Activated CD4-positive, alpha-beta T cell treated with anti-CD3 and anti-CD28 coated beads, Interleukin-2, amount 10 ng/mL, durations not matched to agents 7 days and 5 days (primary cell): ENCODE data around the gene CCDC192. TPM values are rescaled to one million over a fixed set of nuclear protein-coding genes. Genes with fewer than 3 reads are reported as not detected.

ENCODE experiments used
- CTCF ChIA-PET: fragments of 350-600 bp; sonication (Branson Sonifier 250); formaldehyde crosslinking; loops from one replicate; lab custom pipeline; 2021; ENCODE audit warnings: antibody characterized with exemption; lab: Charles Lee
- POLR2A ChIA-PET: fragments of 350-600 bp; sonication (Branson Sonifier 250); formaldehyde crosslinking; loops from one replicate; lab custom pipeline; 2021; ENCODE audit warnings: antibody characterized with exemption; lab: Charles Lee
- DNase-seq: peaks from one replicate; pipeline ENCODE4 v3.0.0-alpha.2; 2020
- H3K27ac Mint-ChIP-seq: one replicate; pipeline ENCODE4 v1.8.0; 2021; ENCODE audit warnings: mild to moderate bottlenecking, moderate library complexity, mixed read lengths
- H3K27me3 Mint-ChIP-seq: one replicate; pipeline ENCODE4 v1.8.0; 2021; ENCODE audit warnings: mixed read lengths
- H3K36me3 Mint-ChIP-seq: one replicate; pipeline ENCODE4 v1.8.0; 2021; ENCODE audit warnings: low read depth, mixed read lengths
- H3K4me1 Mint-ChIP-seq: one replicate; pipeline ENCODE4 v1.8.0; 2021; ENCODE audit warnings: mixed read lengths
- H3K4me3 Mint-ChIP-seq: one replicate; pipeline ENCODE4 v1.8.0; 2021; ENCODE audit warnings: mild to moderate bottlenecking, moderate library complexity, mixed read lengths
- H3K9me3 Mint-ChIP-seq: one replicate; pipeline ENCODE4 v1.8.0; 2021; ENCODE audit warnings: mixed read lengths
- total RNA-seq, 2 experiments: library from RNA; stranded (reverse); gene quantifications; one replicate each; pipeline ENCODE4 v1.2.3, GENCODE V29; 2021

CCDC192 gene
- total RNA-seq, 2 experiments from 2014 or later: not detected

- no peaks in the 10 kb centered on the region for H3K27me3 Mint-ChIP-seq
- no peaks in the 10 kb centered on the region for H3K4me1 Mint-ChIP-seq
- ChIA-PET CTCF (interaction anchor here (1.0 kb wide), 1 partner anchor 55 kb away, joined by 3 read pairs; no protein-coding TSS in a partner anchor), POLR2A (no interaction called here)
- H3K36me3 Mint-ChIP-seq: no peaks in the 10 kb centered on the region
- no peak overlapping the region for H3K27ac Mint-ChIP-seq
- no peak overlapping the region for H3K4me3 Mint-ChIP-seq
- DNase-seq: no peak
- no peaks in the 10 kb centered on the region for H3K9me3 Mint-ChIP-seq
Observed at GRCh38 chr5:127988146-127988760, 285.1 kb downstream of the CCDC192 start.

Other genes starting within 250 kb of the CCDC192 start
- gene PRRC1, start 185.8 kb upstream of the CCDC192 start, total RNA-seq: 10 to 100 TPM; 39.4 to 50.8 TPM
- gene CTXN3, start 54.3 kb upstream of the CCDC192 start, total RNA-seq: not detected